Kidney (tissue), 14 donors: ENCODE data around the gene CEP112. TPM values are rescaled to one million over a fixed set of nuclear protein-coding genes. Genes with fewer than 3 reads are reported as not detected.

ENCODE experiments used
- DNase-seq, 5 donors: peaks; one replicate each; pipeline ENCODE4 v3.0.0-alpha.2; 2013 to 2020
- FAIRE-seq: peaks from 2 replicates; lab custom pipeline; 2012; peaks lifted over from hg19 to GRCh38; lab: Jason Lieb, UNC
- H3K27ac ChIP-seq, 2 donors: one replicate each; pipeline ENCODE4 v1.7.0; 2013; ENCODE audit warnings: low read depth in 2 of 2, low read length in 2 of 2, inconsistent platforms in 1 of 2
- H3K27me3 ChIP-seq: one replicate; pipeline ENCODE4 v1.7.1; 2013; ENCODE audit warnings: low read length, inconsistent platforms; ENCODE audit not compliant: control insufficient read depth, insufficient read depth
- H3K36me3 ChIP-seq, 3 donors: one replicate each; pipeline versions ENCODE4 v1.7.0 to v1.7.1; 2013; ENCODE audit warnings: low read length in 3 of 3, control low read depth in 1 of 3, inconsistent platforms in 1 of 3; ENCODE audit not compliant: insufficient read depth in 3 of 3, control insufficient read depth in 2 of 3
- H3K4me1 ChIP-seq, 3 donors: one replicate each; pipeline versions ENCODE4 v1.7.0 to v1.7.1; 2013; ENCODE audit warnings: low read length in 3 of 3, inconsistent platforms in 1 of 3, low read depth in 1 of 3; ENCODE audit not compliant: control insufficient read depth in 2 of 3, insufficient read depth in 2 of 3
- H3K4me3 ChIP-seq, 3 donors: one replicate each; pipeline versions ENCODE4 v1.7.0 to v1.8.1; 2013; ENCODE audit warnings: low read length in 3 of 3, control low read depth in 1 of 3, inconsistent platforms in 1 of 3
- H3K9ac ChIP-seq, 3 donors: one replicate each; pipeline versions ENCODE4 v1.7.0 to v1.7.1; 2013; ENCODE audit warnings: low read length in 3 of 3, control low read depth in 1 of 3, inconsistent platforms in 1 of 3
- H3K9me3 ChIP-seq, 3 donors: one replicate each; pipeline versions ENCODE4 v1.7.0 to v1.7.1; 2013; ENCODE audit warnings: low read length in 3 of 3, control low read depth in 1 of 3, inconsistent platforms in 1 of 3; ENCODE audit not compliant: control insufficient read depth in 2 of 3, insufficient read depth in 1 of 3
- intact Hi-C: fragments of 100-400 bp; cut with DNase I; formaldehyde crosslinking; loops from one replicate; pipeline ENCODE4 v1.11.1; 2022
- polyA plus RNA-seq: library from polyadenylated mRNA; stranded (reverse); fragments of 350-450 nt; fragmentation: Illumina TruSeq; extraction: RNeasy Lipid Tissue Mini Kit (QIAGEN cat#74804); gene quantifications from one replicate; pipeline ENCODE4 v1.2.3, GENCODE V29; 2014; ENCODE audit warnings: low read depth, low replicate concordance; ENCODE audit not compliant: insufficient read depth
- total RNA-seq: library from RNA; stranded (reverse); fragmentation: NEBNext Ultra II Directional; extraction: Animal tissue kit (Norgen Biotek cat#: 25700); gene quantifications from one replicate; pipeline ENCODE4 v1.2.1, GENCODE V29; 2021
- TF ChIP-seq, protein P1 (sequence below): IDR thresholded peaks from 3 replicates; pipeline ENCODE4 v1.5.1; 2012; ENCODE audit warnings: mild to moderate bottlenecking, moderate library complexity, borderline replicate concordance; ENCODE audit not compliant: insufficient read depth; ENCODE audit errors: extremely low read depth
- donor health status: control.
- donor health status: control.
- donor health status: control.
- donor health status: control.
- donor health status: control.
- donor health status: DM: yes; HTN: yes; CAD: no.
- donor health status: Normal renal cell carcinoma (clear cell type).

The CEP112 gene
- total and polyA plus RNA-seq, 2 donors from 2014 or later = 17.0 to 27.4 TPM

DNA sequence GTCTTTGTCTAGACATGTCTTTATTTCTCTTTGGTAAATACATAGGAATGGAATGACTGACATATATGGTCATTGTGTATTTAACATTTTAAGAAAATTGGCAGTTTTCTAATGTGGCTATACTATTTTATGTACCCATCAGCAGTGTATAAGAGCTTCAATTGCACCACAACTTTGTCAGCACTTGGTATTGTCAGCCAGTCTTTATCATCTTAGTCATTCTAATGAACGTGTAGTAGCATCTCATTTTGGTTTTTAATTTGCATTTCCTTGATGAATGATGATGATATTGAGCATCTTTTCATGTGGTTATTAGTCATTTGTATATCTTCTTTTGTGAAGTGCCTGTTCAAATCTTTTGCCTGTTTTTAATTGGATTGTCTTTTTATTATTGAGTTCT lies 239.3 kb downstream of the CEP112 start:
- no peaks in the 10 kb centered on the region for H3K27me3 ChIP-seq
- DNase-seq (no peak), FAIRE-seq (no peak)
- TF ChIP-seq, protein P1, sequence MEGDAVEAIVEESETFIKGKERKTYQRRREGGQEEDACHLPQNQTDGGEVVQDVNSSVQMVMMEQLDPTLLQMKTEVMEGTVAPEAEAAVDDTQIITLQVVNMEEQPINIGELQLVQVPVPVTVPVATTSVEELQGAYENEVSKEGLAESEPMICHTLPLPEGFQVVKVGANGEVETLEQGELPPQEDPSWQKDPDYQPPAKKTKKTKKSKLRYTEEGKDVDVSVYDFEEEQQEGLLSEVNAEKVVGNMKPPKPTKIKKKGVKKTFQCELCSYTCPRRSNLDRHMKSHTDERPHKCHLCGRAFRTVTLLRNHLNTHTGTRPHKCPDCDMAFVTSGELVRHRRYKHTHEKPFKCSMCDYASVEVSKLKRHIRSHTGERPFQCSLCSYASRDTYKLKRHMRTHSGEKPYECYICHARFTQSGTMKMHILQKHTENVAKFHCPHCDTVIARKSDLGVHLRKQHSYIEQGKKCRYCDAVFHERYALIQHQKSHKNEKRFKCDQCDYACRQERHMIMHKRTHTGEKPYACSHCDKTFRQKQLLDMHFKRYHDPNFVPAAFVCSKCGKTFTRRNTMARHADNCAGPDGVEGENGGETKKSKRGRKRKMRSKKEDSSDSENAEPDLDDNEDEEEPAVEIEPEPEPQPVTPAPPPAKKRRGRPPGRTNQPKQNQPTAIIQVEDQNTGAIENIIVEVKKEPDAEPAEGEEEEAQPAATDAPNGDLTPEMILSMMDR = no peak
- peaks cover 0 to 2% (median 0%) of the 10 kb centered on the region in 3 donors for H3K9me3 ChIP-seq
- H3K4me3 ChIP-seq = no peak overlapping the region
- H3K36me3 ChIP-seq = no peaks in the 10 kb centered on the region
- intact Hi-C loops = no loop called here
- H3K9ac ChIP-seq = no peak overlapping the region
- no peaks in the 10 kb centered on the region for H3K4me1 ChIP-seq
- H3K27ac ChIP-seq = no peak overlapping the region

DNA sequence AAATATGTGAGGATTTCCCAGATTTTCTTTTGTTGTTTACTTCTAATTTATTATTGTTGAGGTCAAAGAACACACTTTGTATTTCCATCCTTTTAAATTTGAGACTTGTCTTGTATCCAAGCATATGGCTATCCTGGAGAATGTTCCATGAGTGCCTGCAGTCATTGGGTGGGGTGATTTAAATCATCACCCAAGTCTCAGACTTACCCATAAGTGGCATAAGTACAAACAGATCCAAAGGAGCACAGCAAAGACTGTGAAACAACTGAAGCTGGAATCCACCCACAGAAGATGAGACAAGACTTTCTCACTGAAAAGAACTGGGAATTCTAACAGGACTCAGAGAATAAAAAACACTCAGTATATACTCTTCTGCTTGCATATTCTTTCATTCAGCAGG lies 239.9 kb downstream of the CEP112 start:
- Histone ChIP-seq H3K9ac (no peak overlapping the region), H3K4me3 (no peak overlapping the region), H3K4me1 (no peaks in the 10 kb centered on the region), H3K27ac (no peak overlapping the region), H3K36me3 (no peaks in the 10 kb centered on the region), H3K27me3 (no peaks in the 10 kb centered on the region), H3K9me3 (peaks cover 0 to 2% (median 0%) of the 10 kb centered on the region in 3 donors)
- DNase-seq (no peak), FAIRE-seq (no peak)
- TF ChIP-seq, protein P1 = no peak
- intact Hi-C loops = no loop called here

DNA sequence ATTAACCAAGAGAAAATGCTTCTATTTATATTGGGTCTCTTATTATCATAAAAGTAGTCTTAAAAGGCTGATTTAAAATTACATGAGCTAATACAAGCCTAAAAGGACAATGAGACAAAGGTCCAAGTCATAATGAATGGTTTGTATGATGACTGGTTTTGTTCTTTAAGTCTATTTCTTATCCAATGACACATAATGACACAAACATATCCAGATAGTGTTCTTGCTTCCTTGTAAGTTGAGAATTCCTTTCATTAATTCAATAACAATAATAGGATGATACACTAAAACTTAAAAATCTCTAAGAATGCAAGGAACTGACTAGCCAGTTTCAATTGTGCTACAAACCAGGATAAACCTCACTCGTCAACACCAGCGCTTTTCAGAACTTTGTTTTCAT lies 244.1 kb downstream of the CEP112 start:
- DNase-seq (no peak), FAIRE-seq (no peak)
- Histone ChIP-seq H3K9me3 (peaks cover 0 to 2% (median 0%) of the 10 kb centered on the region in 3 donors), H3K27ac (no peak overlapping the region), H3K27me3 (no peaks in the 10 kb centered on the region), H3K36me3 (no peaks in the 10 kb centered on the region), H3K4me3 (no peak overlapping the region), H3K4me1 (no peaks in the 10 kb centered on the region), H3K9ac (no peak overlapping the region)
- TF ChIP-seq, protein P1 = no peak
- intact Hi-C loops = no loop called here

DNA sequence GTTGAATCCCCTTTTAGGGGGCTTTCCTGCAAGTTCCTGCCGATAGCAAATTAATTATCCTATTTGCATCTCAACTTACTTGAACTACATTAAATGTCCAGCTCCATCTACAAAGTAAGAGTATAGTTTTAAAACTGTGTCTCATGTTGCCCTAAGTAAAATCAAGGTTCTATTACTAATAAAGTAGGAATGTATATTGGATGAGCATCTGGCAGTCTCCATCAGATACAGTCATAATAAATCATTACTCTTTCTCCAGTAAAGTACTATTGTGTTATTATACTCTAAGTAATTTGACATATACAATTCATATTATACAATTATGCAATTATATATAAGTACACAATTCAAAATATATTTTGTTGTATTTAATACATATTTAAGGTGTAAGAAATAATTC lies 249.3 kb downstream of the CEP112 start:
- H3K9me3 ChIP-seq = no peaks in the 10 kb centered on the region
- FAIRE-seq = peak; percentile 53
- H3K36me3 ChIP-seq = no peaks in the 10 kb centered on the region
- H3K27me3 ChIP-seq = no peaks in the 10 kb centered on the region
- no peak for DNase-seq
- H3K27ac ChIP-seq = no peak overlapping the region
- no peak overlapping the region for H3K4me3 ChIP-seq
- no peak overlapping the region for H3K9ac ChIP-seq
- TF ChIP-seq, protein P1 = no peak
- intact Hi-C loops = no loop called here
- H3K4me1 ChIP-seq = no peaks in the 10 kb centered on the region
